Measurements from ENCODE around the gene WDFY4.

The WDFY4 gene

GRCh38 chr10:48985621-48986158 lies 301.0 kb downstream of the WDFY4 start:
- DNase-seq (ENCODE audit: low read depth in 2 of 2): no peak

GRCh38 chr10:48990226-48990625 lies 305.6 kb downstream of the WDFY4 start:
- DNase-seq (ENCODE audit: low read depth in 2 of 2): no peak

GRCh38 chr10:48993627-48994026 lies 309.0 kb downstream of the WDFY4 start:
- no peak for DNase-seq (ENCODE audit: low read depth in 2 of 2)

GRCh38 chr10:48996329-48996728 lies 311.7 kb downstream of the WDFY4 start:
- no peak for DNase-seq (ENCODE audit: low read depth in 2 of 2)

GRCh38 chr10:48999346-48999745 lies 314.7 kb downstream of the WDFY4 start:
- no peak for DNase-seq (ENCODE audit: low read depth in 2 of 2)

- no peak for DNase-seq (ENCODE audit: low read depth in 2 of 2)
These were observed 316.0 kb downstream of the WDFY4 start for GRCh38 chr10:49000437-49001398.

GRCh38 chr10:49001402-49001801 lies 316.7 kb downstream of the WDFY4 start:
- no peak for DNase-seq (ENCODE audit: low read depth in 2 of 2)

- DNase-seq (ENCODE audit: low read depth in 2 of 2): no peak
These were observed 317.4 kb downstream of the WDFY4 start for GRCh38 chr10:49001870-49002672.

- no peak for DNase-seq (ENCODE audit: low read depth in 2 of 2)
These were observed 320.6 kb downstream of the WDFY4 start for GRCh38 chr10:49005270-49005669.

- DNase-seq (ENCODE audit: low read depth in 2 of 2): no peak
These were observed 322.5 kb downstream of the WDFY4 start for GRCh38 chr10:49007129-49007528.

GRCh38 chr10:49008091-49008490 lies 323.4 kb downstream of the WDFY4 start:
- no peak for DNase-seq (ENCODE audit: low read depth in 2 of 2)

GRCh38 chr10:49008505-49009198 lies 324.0 kb downstream of the WDFY4 start:
- no peak for DNase-seq (ENCODE audit: low read depth in 2 of 2)

- DNase-seq (ENCODE audit: low read depth in 2 of 2): no peak
These were observed 324.7 kb downstream of the WDFY4 start for GRCh38 chr10:49009199-49009979.

GRCh38 chr10:49010295-49010694 lies 325.6 kb downstream of the WDFY4 start:
- DNase-seq (ENCODE audit: low read depth in 2 of 2): no peak

GRCh38 chr10:49010865-49011264 lies 326.2 kb downstream of the WDFY4 start:
- DNase-seq (ENCODE audit: low read depth in 2 of 2): no peak

- no peak for DNase-seq (ENCODE audit: low read depth in 2 of 2)
These were observed 327.1 kb downstream of the WDFY4 start for GRCh38 chr10:49011756-49012155.

- DNase-seq (ENCODE audit: low read depth in 2 of 2): no peak
These were observed 327.9 kb downstream of the WDFY4 start for GRCh38 chr10:49012603-49013002.

GRCh38 chr10:49015700-49016099 lies 331.0 kb downstream of the WDFY4 start:
- no peak for DNase-seq (ENCODE audit: low read depth in 2 of 2)

- DNase-seq (ENCODE audit: low read depth in 2 of 2): no peak
These were observed 337.0 kb downstream of the WDFY4 start for GRCh38 chr10:49021685-49022084.

GRCh38 chr10:49023071-49023470 lies 338.4 kb downstream of the WDFY4 start:
- DNase-seq (ENCODE audit: low read depth in 2 of 2): no peak

- DNase-seq (ENCODE audit: low read depth in 2 of 2): no peak
These were observed 339.1 kb downstream of the WDFY4 start for GRCh38 chr10:49023752-49024151.

All from stimulated activated CD4-positive, alpha-beta T cell treated with anti-CD3 and anti-CD28 coated beads, Interleukin-1b, Interleukin-23, amount 100 ng/mL, for 4 hours (primary cell).